CD4-positive, alpha-beta T cell (primary cell): ENCODE results near the gene RPRM. TPM values are rescaled to one million over a fixed set of nuclear protein-coding genes. Genes with fewer than 3 reads are reported as not detected.
"Not testable (repeated sequence)": the region's sequence is repeated elsewhere in the genome, so short reads cannot be mapped to it uniquely, and the experiment has no call there.

Experiments used
- ATAC-seq: fragments of 200-7000 bp; cut with Tn5 transposase; one replicate; pipeline ENCODE4 v1.10.0; 2022; ENCODE audit warnings: mild to moderate bottlenecking; ENCODE audit not compliant: poor library complexity
- CTCF ChIA-PET: fragments of 350-600 bp; sonication (Branson Sonifier 250); formaldehyde crosslinking; loops from one replicate; lab custom pipeline; 2021; ENCODE audit warnings: antibody characterized with exemption, inconsistent platforms; lab: Charles Lee
- POLR2A ChIA-PET: fragments of 350-600 bp; sonication (Branson Sonifier 250); formaldehyde crosslinking; loops from one replicate; lab custom pipeline; 2021; ENCODE audit warnings: antibody characterized with exemption, inconsistent platforms; lab: Charles Lee
- DNase-seq, 14 experiments: peaks; one replicate each; pipeline ENCODE4 v3.0.0-alpha.2; 2013 to 2020; ENCODE audit warnings: mixed read lengths in 2 of 14
- H3K27ac ChIP-seq, 2 donors: one replicate each; pipeline versions ENCODE4 v1.5.1 to v1.7.0; 2013; ENCODE audit warnings: low read length in 2 of 2, low read depth in 1 of 2, mild to moderate bottlenecking in 1 of 2
- H3K27me3 ChIP-seq, 2 experiments: 1 replicate in 1 of 2; 2 replicates in 1 of 2; pipeline versions ENCODE4 v1.6.1 to v1.7.0; 2013; ENCODE audit warnings: low read length in 2 of 2, control low read depth in 1 of 2, mild to moderate bottlenecking in 1 of 2, moderate library complexity in 1 of 2; ENCODE audit not compliant: insufficient read depth in 2 of 2, control insufficient read depth in 1 of 2
- H3K36me3 ChIP-seq: one replicate; pipeline ENCODE4 v1.6.1; 2013; ENCODE audit warnings: low read length, control low read depth; ENCODE audit not compliant: insufficient read depth
- H3K4me1 ChIP-seq: one replicate; pipeline ENCODE4 v1.6.1; 2013; ENCODE audit warnings: low read length, control low read depth; ENCODE audit not compliant: insufficient read depth
- H3K4me3 ChIP-seq: one replicate; pipeline ENCODE4 v1.5.1; 2013; ENCODE audit warnings: mild to moderate bottlenecking, low read length, moderate library complexity
- H3K9me3 ChIP-seq, 2 experiments: 1 replicate in 1 of 2; 2 replicates in 1 of 2; pipeline versions ENCODE4 v1.6.1 to v1.7.0; 2013; ENCODE audit warnings: low read length in 2 of 2, mild to moderate bottlenecking in 2 of 2, control low read depth in 1 of 2, moderate library complexity in 1 of 2; ENCODE audit not compliant: control insufficient read depth in 1 of 2, insufficient read depth in 1 of 2
- H3K27ac Mint-ChIP-seq: one replicate; pipeline ENCODE4 v1.8.0; 2020; ENCODE audit warnings: mixed read lengths
- H3K27me3 Mint-ChIP-seq: one replicate; pipeline ENCODE4 v1.8.0; 2021; ENCODE audit warnings: mixed read lengths
- H3K36me3 Mint-ChIP-seq: one replicate; pipeline ENCODE4 v1.8.0; 2021; ENCODE audit warnings: low read depth, mixed read lengths
- H3K4me1 Mint-ChIP-seq: one replicate; pipeline ENCODE4 v1.8.0; 2021; ENCODE audit warnings: low read depth, mixed read lengths
- H3K4me3 Mint-ChIP-seq: one replicate; pipeline ENCODE4 v1.8.0; 2020; ENCODE audit warnings: mild to moderate bottlenecking, mixed read lengths
- H3K9me3 Mint-ChIP-seq: one replicate; pipeline ENCODE4 v1.8.0; 2020; ENCODE audit warnings: mixed read lengths
- intact Hi-C, 2 experiments: fragments of 100-400 bp; cut with DNase I in 1 of 2; cut with micrococcal nuclease in 1 of 2; formaldehyde crosslinking; loops; one replicate each; pipeline versions ENCODE4 v1.15.1 to v1.9.0; 2023 to 2025; cut with DNase I, micrococcal nuclease
- total RNA-seq, 174 experiments: library from RNA in 2 of 174; stranded (reverse) in 2 of 174; gene quantifications; one replicate each; pipeline ENCODE4 v1.2.3 and lab custom pipeline; 2021 to 2026
- TF ChIP-seq, protein P1 (sequence below): fragments of 200-600 bp; IDR thresholded peaks from one replicate; pipeline ENCODE4 v1.8.0; 2022; ENCODE audit warnings: antibody characterized with exemption, mild to moderate bottlenecking

RPRM gene
- total RNA-seq, 2 experiments from 2014 or later = not detected

GRCh38 chr2:153512331-153512730 is 33.8 kb upstream of the RPRM start:
- no peak for ATAC-seq
- Histone ChIP-seq H3K36me3 (no peaks in the 10 kb centered on the region), H3K4me1 (no peaks in the 10 kb centered on the region), H3K9me3 (peaks cover 0 to 8% of the 10 kb centered on the region in 2 experiments), H3K4me3 (no peak overlapping the region), H3K27ac (no peak overlapping the region), H3K27me3 (no peaks in the 10 kb centered on the region)
- no peaks in the 10 kb centered on the region for H3K9me3 Mint-ChIP-seq
- TF ChIP-seq, protein P1, sequence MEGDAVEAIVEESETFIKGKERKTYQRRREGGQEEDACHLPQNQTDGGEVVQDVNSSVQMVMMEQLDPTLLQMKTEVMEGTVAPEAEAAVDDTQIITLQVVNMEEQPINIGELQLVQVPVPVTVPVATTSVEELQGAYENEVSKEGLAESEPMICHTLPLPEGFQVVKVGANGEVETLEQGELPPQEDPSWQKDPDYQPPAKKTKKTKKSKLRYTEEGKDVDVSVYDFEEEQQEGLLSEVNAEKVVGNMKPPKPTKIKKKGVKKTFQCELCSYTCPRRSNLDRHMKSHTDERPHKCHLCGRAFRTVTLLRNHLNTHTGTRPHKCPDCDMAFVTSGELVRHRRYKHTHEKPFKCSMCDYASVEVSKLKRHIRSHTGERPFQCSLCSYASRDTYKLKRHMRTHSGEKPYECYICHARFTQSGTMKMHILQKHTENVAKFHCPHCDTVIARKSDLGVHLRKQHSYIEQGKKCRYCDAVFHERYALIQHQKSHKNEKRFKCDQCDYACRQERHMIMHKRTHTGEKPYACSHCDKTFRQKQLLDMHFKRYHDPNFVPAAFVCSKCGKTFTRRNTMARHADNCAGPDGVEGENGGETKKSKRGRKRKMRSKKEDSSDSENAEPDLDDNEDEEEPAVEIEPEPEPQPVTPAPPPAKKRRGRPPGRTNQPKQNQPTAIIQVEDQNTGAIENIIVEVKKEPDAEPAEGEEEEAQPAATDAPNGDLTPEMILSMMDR = no peak
- DNase-seq = no peak
- no peaks in the 10 kb centered on the region for H3K36me3 Mint-ChIP-seq
- peaks cover 8% of the 10 kb centered on the region for H3K27me3 Mint-ChIP-seq
- no peak overlapping the region for H3K4me3 Mint-ChIP-seq
- ChIA-PET POLR2A (no interaction called here), CTCF (no interaction called here)
- intact Hi-C loops = no loop called here
- H3K4me1 Mint-ChIP-seq = no peaks in the 10 kb centered on the region
- H3K27ac Mint-ChIP-seq = no peak overlapping the region

DNA sequence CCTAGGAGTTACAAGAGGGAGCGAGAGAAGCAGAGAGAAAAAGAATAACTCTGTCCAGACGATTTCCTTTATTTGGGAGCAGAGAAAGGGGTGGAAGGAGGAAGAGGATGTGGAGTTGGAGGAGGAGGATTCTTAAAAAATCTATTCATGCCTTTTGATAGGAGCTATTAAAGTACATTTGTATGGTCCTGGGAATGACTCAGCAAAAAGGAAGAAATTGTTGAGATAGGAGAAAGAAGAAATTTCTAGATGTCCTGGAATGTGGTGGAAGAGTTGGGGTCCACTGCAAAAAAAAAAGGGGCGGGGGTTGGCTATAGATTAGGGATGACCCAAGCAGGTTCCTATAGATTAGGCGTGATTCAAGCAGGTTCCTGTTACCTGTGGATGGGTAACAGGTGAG is 32.4 kb upstream of the RPRM start:
- Histone ChIP-seq H3K27me3 (no peaks in the 10 kb centered on the region), H3K4me3 (no peak overlapping the region), H3K4me1 (no peaks in the 10 kb centered on the region), H3K36me3 (no peaks in the 10 kb centered on the region), H3K9me3 (peaks cover 0 to 8% of the 10 kb centered on the region in 2 experiments), H3K27ac (no peak overlapping the region)
- ChIA-PET POLR2A (no interaction called here), CTCF (no interaction called here)
- no peak overlapping the region for H3K4me3 Mint-ChIP-seq
- TF ChIP-seq, protein P1 = no peak
- H3K4me1 Mint-ChIP-seq = no peaks in the 10 kb centered on the region
- ATAC-seq (no peak), DNase-seq (no peak)
- no peak overlapping the region for H3K27ac Mint-ChIP-seq
- H3K27me3 Mint-ChIP-seq = peaks cover 8% of the 10 kb centered on the region
- no peaks in the 10 kb centered on the region for H3K36me3 Mint-ChIP-seq
- intact Hi-C loops = no loop called here
- no peaks in the 10 kb centered on the region for H3K9me3 Mint-ChIP-seq

- no peak for ATAC-seq
- TF ChIP-seq, protein P1 = no peak
- Mint-ChIP-seq H3K36me3 (no peaks in the 10 kb centered on the region), H3K27ac (no peak overlapping the region), H3K27me3 (peaks cover 8% of the 10 kb centered on the region), H3K9me3 (no peaks in the 10 kb centered on the region), H3K4me3 (no peak overlapping the region), H3K4me1 (no peaks in the 10 kb centered on the region)
- no peak overlapping the region for H3K4me3 ChIP-seq
- H3K27ac ChIP-seq = no peak overlapping the region
- POLR2A ChIA-PET = no interaction called here
- peak in 1 of 14 experiments; percentile 14 for DNase-seq
- no peaks in the 10 kb centered on the region for H3K4me1 ChIP-seq
- H3K27me3 ChIP-seq = no peaks in the 10 kb centered on the region
- peaks cover 0 to 8% of the 10 kb centered on the region in 2 experiments for H3K9me3 ChIP-seq
- CTCF ChIA-PET = no interaction called here
- H3K36me3 ChIP-seq = no peaks in the 10 kb centered on the region
- intact Hi-C loops = no loop called here
Measured at GRCh38 chr2:153509133-153509532, 30.6 kb upstream of the RPRM start.

GRCh38 chr2:153506499-153506898 is 27.9 kb upstream of the RPRM start:
- H3K27ac ChIP-seq, H3K27me3 Mint-ChIP-seq, H3K9me3 Mint-ChIP-seq, H3K36me3 ChIP-seq, H3K36me3 Mint-ChIP-seq, CTCF ChIA-PET, intact Hi-C loops, H3K4me3 ChIP-seq, H3K4me1 ChIP-seq, POLR2A ChIA-PET, H3K27ac Mint-ChIP-seq, H3K4me1 Mint-ChIP-seq, H3K27me3 ChIP-seq, H3K9me3 ChIP-seq, H3K4me3 Mint-ChIP-seq, ATAC-seq, DNase-seq: not testable (repeated sequence)
